ENCODE measurements around the gene KIAA1671.
A peak's percentile ranks its signal among the peaks of the same experiment; 100 is the strongest.
"Not testable (repeated sequence)": the region's sequence is repeated elsewhere in the genome, so short reads cannot be mapped to it uniquely, and the experiment has no call there.

Gene KIAA1671

GRCh38 chr22:24951942-24952836 is at the start of gene KIAA1671:
KIAA1671 (plus strand) TSS chr22:24952716; CDS start chr22:25028000, 75,284 bp downstream.
- peak within 1 kb of the TSS; percentile 62 for H3K4me3 ChIP-seq (ENCODE audit: low read depth, low read length)
- TF ChIP-seq CTCF (IDR thresholded peaks at IDR 0.05; ENCODE audit: insufficient read depth, low read length, missing control alignments) = peak; percentile 81
- CTCF ChIA-PET = interaction anchor here (1.0 to 2.7 kb wide), 6 partner anchors 96 to 108 kb away, joined by 3 to 16 read pairs (median 3); no protein-coding TSS in a partner anchor
- DNase-seq (ENCODE audit: low read depth, low spot score) = no peak
- POLR2A ChIA-PET = no interaction called here

GRCh38 chr22:24905909-24906308 is 46.6 kb upstream of the KIAA1671 start:
- TF ChIP-seq CTCF (IDR thresholded peaks at IDR 0.05; ENCODE audit: insufficient read depth, low read length, missing control alignments) = no peak
- ChIA-PET CTCF (no interaction called here), POLR2A (no interaction called here)
- no peak overlapping the region for H3K4me3 ChIP-seq (ENCODE audit: low read depth, low read length)
- no peak for DNase-seq (ENCODE audit: low read depth, low spot score)

- CTCF ChIA-PET; DNase-seq (ENCODE audit: low read depth, low spot score); H3K4me3 ChIP-seq (ENCODE audit: low read depth, low read length); POLR2A ChIA-PET: not testable (repeated sequence)
Measured at GRCh38 chr22:24907101-24907500, 45.4 kb upstream of the KIAA1671 start.

GRCh38 chr22:24920029-24920428 is 32.5 kb upstream of the KIAA1671 start:
- DNase-seq (ENCODE audit: low read depth, low spot score) = no peak
- ChIA-PET POLR2A (no interaction called here), CTCF (no interaction called here)
- no peak overlapping the region for H3K4me3 ChIP-seq (ENCODE audit: low read depth, low read length)
- no peak for TF ChIP-seq CTCF (IDR thresholded peaks at IDR 0.05; ENCODE audit: insufficient read depth, low read length, missing control alignments)

- ChIA-PET CTCF (no interaction called here), POLR2A (no interaction called here)
- H3K4me3 ChIP-seq (ENCODE audit: low read depth, low read length) = no peak overlapping the region
- no peak for TF ChIP-seq CTCF (IDR thresholded peaks at IDR 0.05; ENCODE audit: insufficient read depth, low read length, missing control alignments)
- DNase-seq (ENCODE audit: low read depth, low spot score) = no peak
Measured at GRCh38 chr22:24925586-24926427, 26.7 kb upstream of the KIAA1671 start.

- ChIA-PET POLR2A (no interaction called here), CTCF (no interaction called here)
- no peak for DNase-seq (ENCODE audit: low read depth, low spot score)
- no peak for TF ChIP-seq CTCF (IDR thresholded peaks at IDR 0.05; ENCODE audit: insufficient read depth, low read length, missing control alignments)
- no peak overlapping the region for H3K4me3 ChIP-seq (ENCODE audit: low read depth, low read length)
Measured at GRCh38 chr22:24926428-24926725, 26.1 kb upstream of the KIAA1671 start.
